Measurements from ENCODE around the gene EPB41L4A.
"Not testable (repeated sequence)": the region's sequence is repeated elsewhere in the genome, so short reads cannot be mapped to it uniquely, and the experiment has no call there.

EPB41L4A gene

GRCh38 chr5:112366987-112367386 is 52.1 kb downstream of the EPB41L4A start:
- Histone ChIP-seq H3K27me3 (ENCODE audit: control insufficient read depth in 5 of 5, insufficient read depth in 4 of 5, low read length in 5 of 5) (no peaks in the 10 kb centered on the region), H3K27ac (ENCODE audit: low read depth, low read length) (no peak overlapping the region), H3K36me3 (ENCODE audit: control insufficient read depth in 5 of 5, insufficient read depth in 5 of 5, low read length in 5 of 5) (no peaks in the 10 kb centered on the region), H3K4me3 (ENCODE audit: low read depth in 1 of 5, low read length in 5 of 5) (no peak overlapping the region), H3K9me3 (ENCODE audit: control insufficient read depth in 5 of 5, low read length in 5 of 5) (no peaks in the 10 kb centered on the region), H3K4me1 (ENCODE audit: control insufficient read depth in 5 of 5, insufficient read depth in 5 of 5, low read length in 5 of 5) (peaks cover 0 to 32% (median 0%) of the 10 kb centered on the region in 5 donors), H3K9ac (ENCODE audit: low read length in 5 of 5) (no peak overlapping the region)

DNA sequence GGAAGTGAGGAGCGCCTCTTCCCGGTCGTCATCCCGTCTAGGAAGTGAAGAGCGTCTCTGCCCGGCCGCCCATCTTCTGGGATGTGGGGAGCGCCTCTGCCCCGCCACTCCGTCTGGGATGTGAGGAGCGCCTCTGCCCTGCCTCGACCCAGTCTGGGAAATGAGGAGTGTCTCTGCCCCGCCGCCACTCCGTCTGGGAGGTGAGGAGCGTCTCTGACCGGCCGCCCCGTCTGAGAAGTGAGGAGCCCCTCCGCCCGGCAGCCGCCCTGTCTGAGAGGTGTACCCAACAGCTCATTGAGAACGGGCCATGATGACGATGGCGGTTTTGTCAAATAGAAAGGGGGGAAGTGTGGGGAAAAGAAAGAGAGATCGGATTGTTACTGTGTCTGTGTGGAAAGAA is 58.3 kb downstream of the EPB41L4A start:
- H3K36me3 ChIP-seq (ENCODE audit: control insufficient read depth in 5 of 5, insufficient read depth in 5 of 5, low read length in 5 of 5); H3K27me3 ChIP-seq (ENCODE audit: control insufficient read depth in 5 of 5, insufficient read depth in 4 of 5, low read length in 5 of 5); H3K4me1 ChIP-seq (ENCODE audit: control insufficient read depth in 5 of 5, insufficient read depth in 5 of 5, low read length in 5 of 5); H3K9me3 ChIP-seq (ENCODE audit: control insufficient read depth in 5 of 5, low read length in 5 of 5); H3K9ac ChIP-seq (ENCODE audit: low read length in 5 of 5); H3K27ac ChIP-seq (ENCODE audit: low read depth, low read length); H3K4me3 ChIP-seq (ENCODE audit: low read depth in 1 of 5, low read length in 5 of 5): not testable (repeated sequence)

GRCh38 chr5:112356178-112356956 is 62.7 kb downstream of the EPB41L4A start:
- no peak overlapping the region for H3K27ac ChIP-seq (ENCODE audit: low read depth, low read length)
- no peaks in the 10 kb centered on the region for H3K9me3 ChIP-seq (ENCODE audit: control insufficient read depth in 5 of 5, low read length in 5 of 5)
- no peak overlapping the region for H3K4me3 ChIP-seq (ENCODE audit: low read depth in 1 of 5, low read length in 5 of 5)
- no peaks in the 10 kb centered on the region for H3K27me3 ChIP-seq (ENCODE audit: control insufficient read depth in 5 of 5, insufficient read depth in 4 of 5, low read length in 5 of 5)
- H3K4me1 ChIP-seq (ENCODE audit: control insufficient read depth in 5 of 5, insufficient read depth in 5 of 5, low read length in 5 of 5): peaks cover 0 to 11% (median 3%) of the 10 kb centered on the region in 5 donors
- peaks cover 0 to 3% (median 0%) of the 10 kb centered on the region in 5 donors for H3K36me3 ChIP-seq (ENCODE audit: control insufficient read depth in 5 of 5, insufficient read depth in 5 of 5, low read length in 5 of 5)
- no peak overlapping the region for H3K9ac ChIP-seq (ENCODE audit: low read length in 5 of 5)

- Histone ChIP-seq H3K9me3 (ENCODE audit: control insufficient read depth in 5 of 5, low read length in 5 of 5) (no peaks in the 10 kb centered on the region), H3K27ac (ENCODE audit: low read depth, low read length) (no peak overlapping the region), H3K4me1 (ENCODE audit: control insufficient read depth in 5 of 5, insufficient read depth in 5 of 5, low read length in 5 of 5) (peaks cover 0 to 11% (median 3%) of the 10 kb centered on the region in 5 donors), H3K4me3 (ENCODE audit: low read depth in 1 of 5, low read length in 5 of 5) (no peak overlapping the region), H3K36me3 (ENCODE audit: control insufficient read depth in 5 of 5, insufficient read depth in 5 of 5, low read length in 5 of 5) (peaks cover 0 to 3% (median 0%) of the 10 kb centered on the region in 5 donors), H3K27me3 (ENCODE audit: control insufficient read depth in 5 of 5, insufficient read depth in 4 of 5, low read length in 5 of 5) (no peaks in the 10 kb centered on the region), H3K9ac (ENCODE audit: low read length in 5 of 5) (no peak overlapping the region)
These were observed 63.9 kb downstream of the EPB41L4A start for GRCh38 chr5:112355058-112355685.

DNA sequence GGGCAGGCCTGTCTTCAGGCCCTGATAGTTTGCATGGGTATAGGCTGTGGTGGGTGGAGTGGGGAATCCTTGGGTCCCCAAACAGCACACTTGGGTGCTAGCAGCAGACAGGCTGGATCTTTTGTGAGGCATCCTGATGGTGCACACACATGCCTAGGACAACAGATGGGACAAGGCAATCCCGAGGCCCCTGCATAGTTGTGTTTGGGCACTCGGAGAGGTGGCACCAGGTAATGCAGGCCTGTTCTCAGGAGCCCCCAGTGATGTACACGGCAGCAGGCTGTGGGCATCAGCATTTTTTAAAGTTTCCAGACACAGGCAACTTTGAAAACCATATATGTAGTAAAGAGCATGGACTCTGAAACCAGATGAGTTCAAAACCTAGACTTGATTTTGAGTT is 65.4 kb downstream of the EPB41L4A start:
- H3K36me3 ChIP-seq (ENCODE audit: control insufficient read depth in 5 of 5, insufficient read depth in 5 of 5, low read length in 5 of 5): peaks cover 0 to 3% (median 0%) of the 10 kb centered on the region in 5 donors
- H3K4me1 ChIP-seq (ENCODE audit: control insufficient read depth in 5 of 5, insufficient read depth in 5 of 5, low read length in 5 of 5): peaks cover 0 to 14% (median 3%) of the 10 kb centered on the region in 5 donors
- no peak overlapping the region for H3K4me3 ChIP-seq (ENCODE audit: low read depth in 1 of 5, low read length in 5 of 5)
- no peaks in the 10 kb centered on the region for H3K27me3 ChIP-seq (ENCODE audit: control insufficient read depth in 5 of 5, insufficient read depth in 4 of 5, low read length in 5 of 5)
- no peak overlapping the region for H3K9ac ChIP-seq (ENCODE audit: low read length in 5 of 5)
- H3K27ac ChIP-seq (ENCODE audit: low read depth, low read length): no peak overlapping the region
- H3K9me3 ChIP-seq (ENCODE audit: control insufficient read depth in 5 of 5, low read length in 5 of 5): no peaks in the 10 kb centered on the region

GRCh38 chr5:112351225-112351624 is 67.9 kb downstream of the EPB41L4A start:
- H3K9me3 ChIP-seq (ENCODE audit: control insufficient read depth in 5 of 5, low read length in 5 of 5): no peaks in the 10 kb centered on the region
- H3K9ac ChIP-seq (ENCODE audit: low read length in 5 of 5): no peak overlapping the region
- no peaks in the 10 kb centered on the region for H3K27me3 ChIP-seq (ENCODE audit: control insufficient read depth in 5 of 5, insufficient read depth in 4 of 5, low read length in 5 of 5)
- peaks cover 0 to 16% (median 6%) of the 10 kb centered on the region in 5 donors for H3K4me1 ChIP-seq (ENCODE audit: control insufficient read depth in 5 of 5, insufficient read depth in 5 of 5, low read length in 5 of 5)
- peaks cover 0 to 3% (median 0%) of the 10 kb centered on the region in 5 donors for H3K36me3 ChIP-seq (ENCODE audit: control insufficient read depth in 5 of 5, insufficient read depth in 5 of 5, low read length in 5 of 5)
- H3K27ac ChIP-seq (ENCODE audit: low read depth, low read length): no peak overlapping the region
- no peak overlapping the region for H3K4me3 ChIP-seq (ENCODE audit: low read depth in 1 of 5, low read length in 5 of 5)

- no peaks in the 10 kb centered on the region for H3K27me3 ChIP-seq (ENCODE audit: control insufficient read depth in 5 of 5, insufficient read depth in 4 of 5, low read length in 5 of 5)
- no peak overlapping the region for H3K9ac ChIP-seq (ENCODE audit: low read length in 5 of 5)
- H3K9me3 ChIP-seq (ENCODE audit: control insufficient read depth in 5 of 5, low read length in 5 of 5): no peaks in the 10 kb centered on the region
- peaks cover 0 to 13% (median 6%) of the 10 kb centered on the region in 5 donors for H3K4me1 ChIP-seq (ENCODE audit: control insufficient read depth in 5 of 5, insufficient read depth in 5 of 5, low read length in 5 of 5)
- H3K36me3 ChIP-seq (ENCODE audit: control insufficient read depth in 5 of 5, insufficient read depth in 5 of 5, low read length in 5 of 5): peaks cover 0 to 3% (median 0%) of the 10 kb centered on the region in 5 donors
- H3K27ac ChIP-seq (ENCODE audit: low read depth, low read length): no peak overlapping the region
- no peak overlapping the region for H3K4me3 ChIP-seq (ENCODE audit: low read depth in 1 of 5, low read length in 5 of 5)
These were observed 68.5 kb downstream of the EPB41L4A start for GRCh38 chr5:112350626-112351025.

- Histone ChIP-seq H3K9me3 (ENCODE audit: control insufficient read depth in 5 of 5, low read length in 5 of 5) (no peaks in the 10 kb centered on the region), H3K27me3 (ENCODE audit: control insufficient read depth in 5 of 5, insufficient read depth in 4 of 5, low read length in 5 of 5) (no peaks in the 10 kb centered on the region), H3K36me3 (ENCODE audit: control insufficient read depth in 5 of 5, insufficient read depth in 5 of 5, low read length in 5 of 5) (peaks cover 0 to 3% (median 0%) of the 10 kb centered on the region in 5 donors), H3K9ac (ENCODE audit: low read length in 5 of 5) (no peak overlapping the region), H3K4me1 (ENCODE audit: control insufficient read depth in 5 of 5, insufficient read depth in 5 of 5, low read length in 5 of 5) (peaks cover 0 to 8% (median under 1%) of the 10 kb centered on the region in 5 donors), H3K27ac (ENCODE audit: low read depth, low read length) (no peak overlapping the region), H3K4me3 (ENCODE audit: low read depth in 1 of 5, low read length in 5 of 5) (no peak overlapping the region)
These were observed 69.7 kb downstream of the EPB41L4A start for GRCh38 chr5:112349371-112349770.

- Histone ChIP-seq H3K4me1 (ENCODE audit: control insufficient read depth in 5 of 5, insufficient read depth in 5 of 5, low read length in 5 of 5) (peaks cover 0 to 8% (median 0%) of the 10 kb centered on the region in 5 donors), H3K27ac (ENCODE audit: low read depth, low read length) (no peak overlapping the region), H3K36me3 (ENCODE audit: control insufficient read depth in 5 of 5, insufficient read depth in 5 of 5, low read length in 5 of 5) (peaks cover 0 to 3% (median 0%) of the 10 kb centered on the region in 5 donors), H3K4me3 (ENCODE audit: low read depth in 1 of 5, low read length in 5 of 5) (no peak overlapping the region), H3K9ac (ENCODE audit: low read length in 5 of 5) (no peak overlapping the region), H3K27me3 (ENCODE audit: control insufficient read depth in 5 of 5, insufficient read depth in 4 of 5, low read length in 5 of 5) (no peaks in the 10 kb centered on the region), H3K9me3 (ENCODE audit: control insufficient read depth in 5 of 5, low read length in 5 of 5) (no peaks in the 10 kb centered on the region)
These were observed 70.2 kb downstream of the EPB41L4A start for GRCh38 chr5:112348915-112349314.

DNA sequence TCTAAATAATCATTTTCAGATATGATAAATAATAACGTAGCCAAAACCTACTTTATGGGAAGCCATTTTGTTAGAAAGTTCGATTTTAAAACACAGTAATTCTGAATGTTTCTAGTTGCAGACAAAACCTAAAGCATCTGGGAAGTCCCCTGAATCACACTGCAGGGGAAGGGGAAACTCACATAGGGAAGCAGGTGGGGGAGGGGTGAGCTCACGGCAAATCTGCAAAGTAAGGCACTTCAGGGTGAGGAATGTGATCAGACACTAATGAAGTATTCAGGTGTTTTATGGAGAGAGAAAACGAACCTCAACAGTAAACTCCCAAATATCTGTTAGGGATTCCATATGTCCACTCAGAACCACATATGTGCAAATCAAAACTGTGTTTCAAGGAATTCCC is 70.7 kb downstream of the EPB41L4A start:
- H3K4me3 ChIP-seq (ENCODE audit: low read depth in 1 of 5, low read length in 5 of 5): no peak overlapping the region
- H3K36me3 ChIP-seq (ENCODE audit: control insufficient read depth in 5 of 5, insufficient read depth in 5 of 5, low read length in 5 of 5): peaks cover 0 to 3% (median 0%) of the 10 kb centered on the region in 5 donors
- peaks cover 0 to 8% (median 0%) of the 10 kb centered on the region in 5 donors for H3K4me1 ChIP-seq (ENCODE audit: control insufficient read depth in 5 of 5, insufficient read depth in 5 of 5, low read length in 5 of 5)
- no peak overlapping the region for H3K9ac ChIP-seq (ENCODE audit: low read length in 5 of 5)
- H3K27ac ChIP-seq (ENCODE audit: low read depth, low read length): no peak overlapping the region
- H3K27me3 ChIP-seq (ENCODE audit: control insufficient read depth in 5 of 5, insufficient read depth in 4 of 5, low read length in 5 of 5): no peaks in the 10 kb centered on the region
- no peaks in the 10 kb centered on the region for H3K9me3 ChIP-seq (ENCODE audit: control insufficient read depth in 5 of 5, low read length in 5 of 5)

Measured in subcutaneous abdominal adipose tissue (tissue), 5 donors.